SU-DHL-6 (cell line): ENCODE results near the gene SEZ6L2.

Experiments used
- CTCF ChIP-seq: fragments of 200-600 bp; sonication (generic); IDR thresholded peaks from one replicate; pipeline ENCODE4 v1.5.1; 2017; ENCODE audit warnings: antibody characterized with exemption, mild to moderate bottlenecking, low read length, moderate library complexity; ENCODE audit not compliant: insufficient read depth, poor library complexity, severe bottlenecking
- EZH2phosphoT487 ChIP-seq: fragments of 200-600 bp; sonication (generic), shearing (Covaris generic); conservative IDR thresholded peaks from 2 replicates; pipeline ENCODE4 v1.6.1; 2018; ENCODE audit warnings: mild to moderate bottlenecking, antibody characterized with exemption, low read length, moderate library complexity, mixed read lengths

DNA sequence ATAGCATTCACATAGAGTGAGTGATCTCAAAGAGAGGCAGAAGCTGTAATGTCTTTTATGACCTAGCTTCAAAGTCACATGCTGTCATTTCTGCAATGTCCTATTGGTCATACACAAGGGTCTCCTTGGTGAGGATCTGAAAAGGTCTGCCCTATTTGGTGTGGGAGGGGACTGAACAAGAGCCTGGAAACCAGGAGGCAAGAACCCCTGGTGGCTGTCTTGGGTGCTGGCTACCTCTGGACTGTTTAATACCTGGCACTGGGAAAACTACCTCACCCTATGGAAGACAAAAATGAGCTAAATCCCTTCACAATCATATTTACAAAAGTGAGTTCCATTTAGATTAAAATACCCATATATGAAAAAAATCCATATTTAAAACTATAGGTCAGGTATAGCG lies 17.6 kb upstream of the SEZ6L2 start:
- TF ChIP-seq CTCF (no peak), EZH2phosphoT487 (no peak)
